Ishikawa (cell line): ENCODE measurements around the gene CACNB4.

ENCODE experiments used
- CEBPB ChIP-seq: IDR thresholded peaks from 2 replicates; pipeline ENCODE4 v1.6.1; 2012
- CREB1 ChIP-seq: IDR thresholded peaks from 2 replicates; pipeline ENCODE4 v1.6.1; 2012; ENCODE audit warnings: low read depth
- EGR1 ChIP-seq: IDR thresholded peaks from 2 replicates; pipeline ENCODE4 v1.6.1; 2012
- EP300 ChIP-seq: IDR thresholded peaks from 2 replicates; pipeline ENCODE4 v1.6.1; 2012; ENCODE audit warnings: borderline replicate concordance
- FOXM1 ChIP-seq: IDR thresholded peaks from 2 replicates; pipeline ENCODE4 v1.6.1; 2012; ENCODE audit warnings: low read depth, borderline replicate concordance
- MAX ChIP-seq: IDR thresholded peaks from 2 replicates; pipeline ENCODE4 v1.6.1; 2012
- NFIC ChIP-seq: IDR thresholded peaks from 2 replicates; pipeline ENCODE4 v1.6.1; 2012
- RAD21 ChIP-seq: IDR thresholded peaks from 2 replicates; pipeline ENCODE4 v1.6.1; 2012; ENCODE audit warnings: low read depth
- TAF1 ChIP-seq: IDR thresholded peaks from 2 replicates; pipeline ENCODE4 v1.6.1; 2012; ENCODE audit warnings: low read depth, mild to moderate bottlenecking
- TCF12 ChIP-seq: IDR thresholded peaks from 2 replicates; pipeline ENCODE4 v1.6.1; 2012; ENCODE audit warnings: low read depth
- TEAD4 ChIP-seq: IDR thresholded peaks from 2 replicates; pipeline ENCODE4 v1.6.1; 2012
- USF1 ChIP-seq: IDR thresholded peaks from 2 replicates; pipeline ENCODE4 v1.6.1; 2012
- YY1 ChIP-seq: IDR thresholded peaks from 2 replicates; pipeline ENCODE4 v1.6.1; 2012; ENCODE audit warnings: low read depth
- ZBTB7A ChIP-seq: IDR thresholded peaks from 2 replicates; pipeline ENCODE4 v1.6.1; 2012; ENCODE audit warnings: low read depth
- TF ChIP-seq, protein P1 (sequence below): IDR thresholded peaks from 2 replicates; pipeline ENCODE4 v1.6.1; 2012; ENCODE audit warnings: low read depth, mild to moderate bottlenecking

Gene CACNB4

DNA sequence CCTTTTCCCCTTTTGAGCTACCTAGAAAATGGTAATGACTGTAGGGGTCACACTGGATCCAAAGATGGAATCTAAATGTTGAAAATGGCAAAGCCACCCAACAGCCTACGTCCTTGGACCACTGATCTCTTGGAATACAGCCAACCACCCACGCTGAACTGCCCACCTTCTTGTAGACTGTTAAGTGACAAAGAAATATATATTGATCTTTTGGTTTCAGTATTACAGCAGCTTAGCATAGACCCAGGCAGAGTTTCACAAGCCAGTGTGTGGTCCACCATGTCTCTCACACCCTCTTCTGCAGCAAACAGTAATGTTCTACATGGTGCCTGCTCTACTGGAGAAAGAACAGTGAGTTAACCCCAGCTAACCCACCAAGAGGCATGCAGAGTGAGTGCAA lies 20.2 kb downstream of the CACNB4 start:
- TF ChIP-seq YY1 = no peak
- TF ChIP-seq EGR1 = no peak
- no peak for TF ChIP-seq USF1
- TF ChIP-seq, protein P1, sequence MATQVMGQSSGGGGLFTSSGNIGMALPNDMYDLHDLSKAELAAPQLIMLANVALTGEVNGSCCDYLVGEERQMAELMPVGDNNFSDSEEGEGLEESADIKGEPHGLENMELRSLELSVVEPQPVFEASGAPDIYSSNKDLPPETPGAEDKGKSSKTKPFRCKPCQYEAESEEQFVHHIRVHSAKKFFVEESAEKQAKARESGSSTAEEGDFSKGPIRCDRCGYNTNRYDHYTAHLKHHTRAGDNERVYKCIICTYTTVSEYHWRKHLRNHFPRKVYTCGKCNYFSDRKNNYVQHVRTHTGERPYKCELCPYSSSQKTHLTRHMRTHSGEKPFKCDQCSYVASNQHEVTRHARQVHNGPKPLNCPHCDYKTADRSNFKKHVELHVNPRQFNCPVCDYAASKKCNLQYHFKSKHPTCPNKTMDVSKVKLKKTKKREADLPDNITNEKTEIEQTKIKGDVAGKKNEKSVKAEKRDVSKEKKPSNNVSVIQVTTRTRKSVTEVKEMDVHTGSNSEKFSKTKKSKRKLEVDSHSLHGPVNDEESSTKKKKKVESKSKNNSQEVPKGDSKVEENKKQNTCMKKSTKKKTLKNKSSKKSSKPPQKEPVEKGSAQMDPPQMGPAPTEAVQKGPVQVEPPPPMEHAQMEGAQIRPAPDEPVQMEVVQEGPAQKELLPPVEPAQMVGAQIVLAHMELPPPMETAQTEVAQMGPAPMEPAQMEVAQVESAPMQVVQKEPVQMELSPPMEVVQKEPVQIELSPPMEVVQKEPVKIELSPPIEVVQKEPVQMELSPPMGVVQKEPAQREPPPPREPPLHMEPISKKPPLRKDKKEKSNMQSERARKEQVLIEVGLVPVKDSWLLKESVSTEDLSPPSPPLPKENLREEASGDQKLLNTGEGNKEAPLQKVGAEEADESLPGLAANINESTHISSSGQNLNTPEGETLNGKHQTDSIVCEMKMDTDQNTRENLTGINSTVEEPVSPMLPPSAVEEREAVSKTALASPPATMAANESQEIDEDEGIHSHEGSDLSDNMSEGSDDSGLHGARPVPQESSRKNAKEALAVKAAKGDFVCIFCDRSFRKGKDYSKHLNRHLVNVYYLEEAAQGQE = no peak
- no peak for TF ChIP-seq TCF12
- TF ChIP-seq FOXM1 = no peak
- no peak for TF ChIP-seq ZBTB7A
- TF ChIP-seq NFIC = no peak
- no peak for TF ChIP-seq EP300
- no peak for TF ChIP-seq RAD21
- TF ChIP-seq MAX = no peak
- TF ChIP-seq CREB1 = no peak

GRCh38 chr2:152078023-152078422 lies 20.8 kb downstream of the CACNB4 start:
- no peak for TF ChIP-seq NFIC

DNA sequence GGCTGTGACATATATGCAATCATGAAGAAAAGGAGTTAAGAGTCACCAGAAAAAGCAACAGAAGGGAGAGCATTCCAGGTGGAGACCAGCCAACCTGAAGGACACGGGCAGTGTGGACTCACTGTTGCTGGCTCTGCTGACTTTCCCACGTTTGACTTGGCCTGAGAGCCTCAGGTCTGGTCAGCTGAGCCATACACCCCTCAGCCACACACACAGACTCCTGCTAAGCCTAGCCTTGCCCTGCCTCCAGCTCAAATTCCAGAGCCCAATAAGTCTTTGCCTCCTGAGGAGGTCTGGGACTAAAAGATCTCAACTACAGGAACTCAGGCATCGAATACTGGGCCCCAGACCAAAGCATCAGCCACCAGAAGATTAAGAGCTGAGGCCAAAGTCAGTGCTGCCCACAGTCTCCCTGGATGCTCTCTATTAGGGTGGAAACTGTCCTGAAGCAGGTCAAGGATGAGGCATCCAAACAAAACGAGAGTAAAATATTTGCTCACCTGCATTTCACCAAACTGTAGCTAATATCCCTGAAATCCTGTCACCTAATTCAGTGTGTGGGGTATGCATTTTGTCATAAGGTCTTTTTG lies 23.3 kb downstream of the CACNB4 start:
- TF ChIP-seq CREB1 (no peak), EGR1 (no peak), MAX (no peak), TCF12 (no peak), FOXM1 (no peak), EP300 (no peak), CEBPB (no peak), ZBTB7A (no peak), TAF1 (no peak), YY1 (no peak)
- TF ChIP-seq, protein P1 = no peak

- TF ChIP-seq TAF1 = no peak
- TF ChIP-seq EGR1 = no peak
- TF ChIP-seq, protein P1 = no peak
- no peak for TF ChIP-seq FOXM1
- TF ChIP-seq MAX = no peak
- no peak for TF ChIP-seq EP300
- no peak for TF ChIP-seq ZBTB7A
- TF ChIP-seq TCF12 = no peak
- TF ChIP-seq CREB1 = no peak
- TF ChIP-seq CEBPB = no peak
- no peak for TF ChIP-seq USF1
- TF ChIP-seq TEAD4 = no peak
- TF ChIP-seq RAD21 = no peak
- no peak for TF ChIP-seq NFIC
- no peak for TF ChIP-seq YY1
Observed at GRCh38 chr2:152072011-152072410, 26.8 kb downstream of the CACNB4 start.

DNA sequence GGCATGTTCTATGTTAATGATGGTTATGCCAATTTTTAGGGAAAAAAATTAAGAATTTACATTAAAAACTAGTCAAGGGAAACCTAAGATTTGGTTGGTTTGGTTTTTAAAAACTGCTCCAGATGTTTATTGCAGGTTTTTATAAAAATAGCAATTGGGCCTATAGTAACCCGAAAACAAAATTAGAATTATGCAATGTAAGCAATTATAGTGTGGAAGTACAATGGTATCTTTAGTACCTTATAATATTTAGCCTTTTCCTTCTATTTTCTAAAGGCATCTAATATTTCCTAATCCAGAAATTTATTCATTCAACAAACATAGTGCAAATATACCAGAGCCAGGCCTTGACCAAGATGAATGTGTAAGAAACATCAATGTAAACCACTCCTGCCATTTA lies 27.3 kb downstream of the CACNB4 start:
- TF ChIP-seq ZBTB7A (no peak), CEBPB (no peak), MAX (no peak), CREB1 (no peak), RAD21 (no peak), TEAD4 (no peak)
- TF ChIP-seq, protein P1 = no peak
